GM12878 (cell line): Measurements from ENCODE around the gene TSR3. TPM values are rescaled to one million over a fixed set of nuclear protein-coding genes. Genes with fewer than 3 reads are reported as not detected.

Source experiments
- ATAC-seq: fragments of 200-7000 bp; cut with Tn5 transposase; 3 replicates; pipeline ENCODE4 v1.9.1; 2020; ENCODE audit warnings: mild to moderate bottlenecking, moderate library complexity
- BruUV-seq: library from RNA; stranded (reverse); fragments of 400-500 nt; replicated peaks from 2 replicates; lab custom pipeline; 2021; lab: Mats Ljungman, UMichigan
- CTCF ChIA-PET: fragments of 300-600 bp; sonication (Branson Sonifier 250); formaldehyde crosslinking; extraction: SDS; loops from one replicate; lab custom pipeline; 2021; ENCODE audit warnings: inconsistent platforms; lab: Yijun Ruan, JAX
- POLR2A ChIA-PET: fragments of 350-600 bp; formaldehyde crosslinking; extraction: SDS; loops from one replicate; lab custom pipeline; 2021; ENCODE audit warnings: inconsistent platforms; lab: Charles Lee
- RAD21 ChIA-PET: fragments of 300-600 bp; sonication (Branson Sonifier 250); formaldehyde crosslinking; loops from one replicate; lab custom pipeline; 2023; ENCODE audit warnings: antibody characterized with exemption; ENCODE audit not compliant: unreplicated experiment; lab: Charles Lee
- SMC1A ChIA-PET: fragments of 300-600 bp; sonication (Branson Sonifier 250); formaldehyde crosslinking; loops from one replicate; lab custom pipeline; 2023; ENCODE audit not compliant: unreplicated experiment, uncharacterized antibody; lab: Charles Lee
- DNase-seq: peaks from one replicate; pipeline ENCODE4 v3.0.0-alpha.2; 2011; ENCODE audit warnings: low read depth, low spot score
- FAIRE-seq: peaks from 3 replicates; lab custom pipeline; 2011; peaks lifted over from hg19 to GRCh38; lab: Jason Lieb, UNC
- H2AFZ ChIP-seq: 2 replicates; pipeline ENCODE4 v1.6.0; 2011; ENCODE audit warnings: low read depth, low read length, control low read depth; ENCODE audit not compliant: control insufficient read depth
- H3K27ac ChIP-seq: 2 replicates; pipeline ENCODE4 v1.5.1; 2011; ENCODE audit warnings: control low read depth; ENCODE audit not compliant: control insufficient read depth, insufficient read depth
- H3K27me3 ChIP-seq, 2 experiments: replicated peaks in 1 of 2; 2 replicates each; pipeline versions ENCODE4 v1.6.0 to v1.6.1; 2011; ENCODE audit warnings: low read length in 1 of 2; ENCODE audit not compliant: control insufficient read depth in 2 of 2, insufficient read depth in 2 of 2
- H3K36me3 ChIP-seq, 2 experiments: 2 replicates each; pipeline ENCODE4 v1.5.1; 2011; ENCODE audit warnings: low read length in 1 of 2; ENCODE audit not compliant: control insufficient read depth in 2 of 2, insufficient read depth in 2 of 2
- H3K4me1 ChIP-seq: 2 replicates; pipeline ENCODE4 v1.6.1; 2011; ENCODE audit warnings: mild to moderate bottlenecking, low read length, moderate library complexity, mixed read lengths; ENCODE audit not compliant: control insufficient read depth, insufficient read depth
- H3K4me2 ChIP-seq: 2 replicates; pipeline ENCODE4 v1.6.0; 2011; ENCODE audit warnings: control low read depth; ENCODE audit not compliant: control insufficient read depth, insufficient read depth
- H3K4me3 ChIP-seq: fragments of 200-600 bp; sonication (generic); 2 replicates; pipeline ENCODE4 v1.5.1; 2016
- H3K79me2 ChIP-seq: 2 replicates; pipeline ENCODE4 v1.6.0; 2011; ENCODE audit warnings: low read length; ENCODE audit not compliant: control insufficient read depth, insufficient read depth
- H3K9ac ChIP-seq: 2 replicates; pipeline ENCODE4 v1.8.0; 2011; ENCODE audit warnings: low read length, control low read depth, mixed read lengths; ENCODE audit not compliant: control insufficient read depth, insufficient read depth
- H3K9me3 ChIP-seq: replicated peaks from 3 replicates; pipeline ENCODE4 v1.5.1; 2011; ENCODE audit warnings: mild to moderate bottlenecking, low read length; ENCODE audit not compliant: control insufficient read depth, insufficient read depth
- H4K20me1 ChIP-seq: 2 replicates; pipeline ENCODE4 v1.6.0; 2011; ENCODE audit not compliant: control insufficient read depth, insufficient read depth
- ASH2L ChIP-seq: fragments of 300-600, 200-600 bp; sonication (generic); IDR thresholded peaks from 2 replicates; pipeline ENCODE4 v1.6.1; 2017; ENCODE audit warnings: low read depth, mild to moderate bottlenecking, borderline replicate concordance
- ATF7 ChIP-seq: fragments of 450-650 bp; IDR thresholded peaks from 2 replicates; pipeline ENCODE4 v1.6.1; 2016; ENCODE audit warnings: low read depth, mild to moderate bottlenecking
- BACH1 ChIP-seq: fragments of 450-650 bp; IDR thresholded peaks from 2 replicates; pipeline ENCODE4 v1.6.1; 2017; ENCODE audit warnings: mild to moderate bottlenecking, borderline replicate concordance
- CEBPB ChIP-seq, 2 experiments: fragments of 150-350 bp in 1 of 2; IDR thresholded peaks; 2 replicates each; pipeline ENCODE4 v1.6.1; 2012 to 2014; ENCODE audit warnings: low read depth in 2 of 2, low read length in 2 of 2, borderline replicate concordance in 1 of 2, inconsistent platforms in 1 of 2
- E2F4 ChIP-seq: IDR thresholded peaks from 2 replicates; pipeline ENCODE4 v1.6.1; 2012; ENCODE audit warnings: low read depth, low read length, improper control_type of control experiment
- EED ChIP-seq: sonication (generic); IDR thresholded peaks from 2 replicates; pipeline ENCODE4 v1.6.1; 2016; ENCODE audit warnings: antibody characterized with exemption, low read depth
- MAX ChIP-seq: IDR thresholded peaks from 2 replicates; pipeline ENCODE4 v1.6.1; 2012; ENCODE audit warnings: low read depth, low read length, improper control_type of control experiment
- NBN ChIP-seq: fragments of 450-650 bp; IDR thresholded peaks from 2 replicates; pipeline ENCODE4 v1.6.1; 2016
- REST ChIP-seq: IDR thresholded peaks from 2 replicates; pipeline ENCODE4 v1.6.1; 2012; ENCODE audit warnings: mild to moderate bottlenecking, low read depth, low read length
- SMARCA5 ChIP-seq: fragments of 450-650 bp; IDR thresholded peaks from 2 replicates; pipeline ENCODE4 v1.6.1; 2017; ENCODE audit warnings: mild to moderate bottlenecking
- ZSCAN29 ChIP-seq: fragments of 450-650 bp; IDR thresholded peaks from 2 replicates; pipeline ENCODE4 v1.6.1; 2017; ENCODE audit warnings: mild to moderate bottlenecking, moderate library complexity
- WGBS: methylation state at CpG from one replicate; pipeline ENCODE4 v1.1.6; 2016; ENCODE audit warnings: low lambda C conversion rate; ENCODE audit not compliant: insufficient replicate concordance, insufficient coverage; ENCODE audit errors: missing lambda C conversion rate; 5-methylcytosine and 5-hydroxymethylcytosine counted together
- in situ Hi-C: fragments of 300-500 bp; cut with MboI; formaldehyde crosslinking; loops from 9 replicates; pipeline ENCODE4 v1.14.3; 2018; ENCODE audit warnings: mixed read lengths
- intact Hi-C: fragments of 100-400 bp; cut with micrococcal nuclease; formaldehyde crosslinking; loops from one replicate; pipeline ENCODE4 v1.14.2; 2022; ENCODE audit not compliant: unreplicated experiment
- polyA plus RNA-seq, 11 experiments: library from polyadenylated mRNA; depleted of rRNA in 4 of 11; unstranded in 6 of 11; stranded (reverse) in 5 of 11; fragments of >200 nt; fragmentation: Nextera tagmentation in 4 of 11; fragmentation: Illumina TruSeq in 1 of 11; extraction: Ambion mirVana in 4 of 11; extraction: Trizol in 1 of 11; gene quantifications; 1 replicate in 1 of 11; 2 replicates in 10 of 11; pipeline versions ENCODE4 v1.2.1 to v1.2.3, GENCODE V29; 2011 to 2016; ENCODE audit warnings: inconsistent platforms in 2 of 11, missing spikeins in 2 of 11, low read depth in 1 of 11
- total RNA-seq, 4 experiments: library from RNA; depleted of rRNA in 3 of 4; stranded (reverse); fragments of >200 nt in 3 of 4; fragmentation: Illumina TruSeq in 1 of 4; extraction: Trizol in 1 of 4; gene quantifications; 2 replicates each; pipeline versions ENCODE4 v1.2.1 to v1.2.3, GENCODE V29; 2013 to 2021

The TSR3 gene
- total and polyA plus RNA-seq, 10 of the 15 experiments (the other 5 are each of a cell fraction or from before 2014, with no cell fraction given), result 3.4 to 108 (median 46.9) TPM

GRCh38 chr16:1349351-1349750 lies 2.3 kb downstream of the TSR3 start:
- RAD21 ChIA-PET, result no interaction called here

More at GRCh38 chr16:1349351-1349750, 2.3 kb downstream of the TSR3 start:
- Histone ChIP-seq H4K20me1 (no peaks in the 10 kb centered on the region), H3K27ac (no peak overlapping the region), H3K4me1 (peaks cover 8% of the 10 kb centered on the region), H3K79me2 (peaks cover 27% of the 10 kb centered on the region), H3K4me3 (no peak overlapping the region), H2AFZ (no peak overlapping the region), H3K27me3 (no peaks in the 10 kb centered on the region), H3K36me3 (peaks cover 0 to 6% of the 10 kb centered on the region in 2 experiments; a peak in 3 of 4 replicates), H3K9me3 (no peaks in the 10 kb centered on the region), H3K9ac (no peak overlapping the region), H3K4me2 (no peak overlapping the region)
- intact Hi-C loops (no loop called here), in situ Hi-C loops (no loop called here)
- FAIRE-seq, result no peak
- ChIA-PET CTCF (no interaction called here), POLR2A (no interaction called here), SMC1A (interaction anchor here (0.6 kb wide), 1 partner anchor 1654 kb away, joined by 3 read pairs; no protein-coding TSS in a partner anchor)
- TF ChIP-seq REST (no peak), MAX (no peak), BACH1 (no peak), CEBPB (IDR thresholded peaks at IDR 0.05; ENCODE audit: borderline replicate concordance in 1 of 2, low read depth in 2 of 2, low read length in 2 of 2) (no peak), ATF7 (no peak), ASH2L (no peak), EED (no peak), SMARCA5 (no peak), NBN (no peak), E2F4 (no peak), ZSCAN29 (no peak)
- ATAC-seq, result no peak
- 84% methylated on average over 16 of the region's 16 CpGs for WGBS
- BruUV-seq, result no TSS peak
- no peak for DNase-seq
